Suppressor macrophage (primary cell): ENCODE measurements around the gene LMTK3.

Source experiments
- DNase-seq, 4 experiments: peaks; one replicate each; pipeline ENCODE4 v3.0.0-alpha.2; 2020 to 2022
- total RNA-seq, 17 experiments: gene quantifications; one replicate each; lab custom pipeline; 2026; ENCODE audit warnings: mixed read lengths in 6 of 17, inconsistent platforms in 3 of 17; lab: John Stamatoyannopoulos, UW

The LMTK3 gene, protein sequence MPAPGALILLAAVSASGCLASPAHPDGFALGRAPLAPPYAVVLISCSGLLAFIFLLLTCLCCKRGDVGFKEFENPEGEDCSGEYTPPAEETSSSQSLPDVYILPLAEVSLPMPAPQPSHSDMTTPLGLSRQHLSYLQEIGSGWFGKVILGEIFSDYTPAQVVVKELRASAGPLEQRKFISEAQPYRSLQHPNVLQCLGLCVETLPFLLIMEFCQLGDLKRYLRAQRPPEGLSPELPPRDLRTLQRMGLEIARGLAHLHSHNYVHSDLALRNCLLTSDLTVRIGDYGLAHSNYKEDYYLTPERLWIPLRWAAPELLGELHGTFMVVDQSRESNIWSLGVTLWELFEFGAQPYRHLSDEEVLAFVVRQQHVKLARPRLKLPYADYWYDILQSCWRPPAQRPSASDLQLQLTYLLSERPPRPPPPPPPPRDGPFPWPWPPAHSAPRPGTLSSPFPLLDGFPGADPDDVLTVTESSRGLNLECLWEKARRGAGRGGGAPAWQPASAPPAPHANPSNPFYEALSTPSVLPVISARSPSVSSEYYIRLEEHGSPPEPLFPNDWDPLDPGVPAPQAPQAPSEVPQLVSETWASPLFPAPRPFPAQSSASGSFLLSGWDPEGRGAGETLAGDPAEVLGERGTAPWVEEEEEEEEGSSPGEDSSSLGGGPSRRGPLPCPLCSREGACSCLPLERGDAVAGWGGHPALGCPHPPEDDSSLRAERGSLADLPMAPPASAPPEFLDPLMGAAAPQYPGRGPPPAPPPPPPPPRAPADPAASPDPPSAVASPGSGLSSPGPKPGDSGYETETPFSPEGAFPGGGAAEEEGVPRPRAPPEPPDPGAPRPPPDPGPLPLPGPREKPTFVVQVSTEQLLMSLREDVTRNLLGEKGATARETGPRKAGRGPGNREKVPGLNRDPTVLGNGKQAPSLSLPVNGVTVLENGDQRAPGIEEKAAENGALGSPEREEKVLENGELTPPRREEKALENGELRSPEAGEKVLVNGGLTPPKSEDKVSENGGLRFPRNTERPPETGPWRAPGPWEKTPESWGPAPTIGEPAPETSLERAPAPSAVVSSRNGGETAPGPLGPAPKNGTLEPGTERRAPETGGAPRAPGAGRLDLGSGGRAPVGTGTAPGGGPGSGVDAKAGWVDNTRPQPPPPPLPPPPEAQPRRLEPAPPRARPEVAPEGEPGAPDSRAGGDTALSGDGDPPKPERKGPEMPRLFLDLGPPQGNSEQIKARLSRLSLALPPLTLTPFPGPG (N-terminal part only)
- total RNA-seq: 0 to 2.9 (median 0.29) reads per million in 17 experiments

GRCh38 chr19:48511800-48512503 is at the start of gene LMTK3:
Gene LMTK3, minus strand, starts transcription at chr19:48511835. Its CDS starts 259 bp downstream, at chr19:48511576.
- DNase-seq: no peak

DNA sequence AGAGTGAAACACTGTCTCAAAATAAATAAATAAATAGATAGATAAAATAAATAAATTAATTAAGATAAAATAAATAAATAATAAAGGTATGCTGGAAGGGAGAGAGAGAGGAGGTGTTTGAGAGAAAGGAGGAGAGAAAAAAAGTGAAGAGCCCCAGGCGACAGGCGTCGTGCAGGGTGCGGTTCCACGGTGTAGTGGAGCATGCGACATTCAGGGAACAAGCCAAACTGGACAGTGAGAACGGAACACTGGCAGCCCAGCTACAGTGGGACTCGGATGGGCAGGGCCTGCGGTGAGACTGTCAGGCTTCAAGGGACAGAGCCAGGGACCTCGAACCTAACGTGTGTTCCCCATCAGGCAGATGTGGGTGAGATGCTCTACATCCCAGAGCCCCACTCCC is 49.8 kb upstream of the LMTK3 start:
- no peak for DNase-seq

DNA sequence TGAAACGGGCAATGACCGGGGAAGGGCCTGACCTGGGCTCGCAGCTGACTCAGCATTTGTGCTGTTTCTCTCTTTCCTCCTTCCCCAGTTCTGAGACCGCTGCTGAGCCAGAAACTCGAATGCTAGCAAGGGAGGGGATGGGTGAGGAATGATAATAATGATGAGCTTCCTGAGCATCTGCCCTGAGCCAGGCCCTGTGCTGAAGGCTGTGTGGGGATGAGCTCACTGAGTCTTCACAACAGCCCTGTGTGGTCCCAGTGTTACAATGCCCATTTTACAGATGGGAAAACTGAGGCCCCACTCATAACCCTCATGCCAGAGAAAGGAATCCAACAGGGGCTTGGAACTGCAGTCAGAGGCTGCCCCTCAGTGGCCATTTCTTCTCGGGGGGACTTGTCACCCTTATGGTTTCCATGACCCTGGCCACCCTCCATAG is 48.5 kb upstream of the LMTK3 start:
- DNase-seq: no peak

GRCh38 chr19:48558018-48558684 is 46.5 kb upstream of the LMTK3 start:
- peak; percentile 65 to 80 (median 77) for DNase-seq

GRCh38 chr19:48556825-48557224 is 45.2 kb upstream of the LMTK3 start:
- DNase-seq: no peak

- DNase-seq: no peak
Observed at GRCh38 chr19:48556163-48556562, 44.5 kb upstream of the LMTK3 start.

DNA sequence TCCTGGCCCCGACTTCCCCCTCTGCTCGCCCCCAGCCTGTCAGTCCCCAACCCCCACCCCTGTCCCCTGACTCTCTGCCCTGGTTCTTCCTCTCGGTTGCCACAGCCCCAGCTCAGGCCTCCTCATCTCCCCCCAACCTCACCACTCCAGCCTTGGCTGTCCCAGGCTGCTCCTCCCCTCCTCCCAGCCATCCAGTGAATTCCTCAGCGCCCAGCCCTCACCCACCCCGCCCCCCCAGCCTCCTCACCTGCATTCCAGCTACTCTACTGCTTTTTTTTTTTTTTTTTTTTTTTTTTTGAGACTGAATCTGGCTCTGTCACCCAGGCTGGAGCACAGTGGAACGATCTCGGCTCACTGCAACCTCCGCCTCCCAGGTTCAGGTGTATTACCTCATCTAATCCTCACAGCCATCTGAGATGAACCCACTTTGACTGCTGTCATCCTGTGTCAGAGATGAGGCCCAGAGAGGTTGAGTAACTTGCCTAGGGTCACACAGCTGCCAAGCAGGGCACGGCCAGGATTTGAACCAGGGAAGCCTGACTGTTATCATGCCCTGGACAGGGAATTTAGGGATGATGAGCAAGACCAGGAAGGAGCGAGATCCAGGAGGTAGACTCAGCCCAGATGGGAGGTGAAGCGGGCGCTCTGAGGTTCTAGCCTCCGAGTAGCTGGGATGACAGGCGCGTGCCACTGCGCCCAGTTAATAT is 42.9 kb upstream of the LMTK3 start:
- DNase-seq: no peak

DNA sequence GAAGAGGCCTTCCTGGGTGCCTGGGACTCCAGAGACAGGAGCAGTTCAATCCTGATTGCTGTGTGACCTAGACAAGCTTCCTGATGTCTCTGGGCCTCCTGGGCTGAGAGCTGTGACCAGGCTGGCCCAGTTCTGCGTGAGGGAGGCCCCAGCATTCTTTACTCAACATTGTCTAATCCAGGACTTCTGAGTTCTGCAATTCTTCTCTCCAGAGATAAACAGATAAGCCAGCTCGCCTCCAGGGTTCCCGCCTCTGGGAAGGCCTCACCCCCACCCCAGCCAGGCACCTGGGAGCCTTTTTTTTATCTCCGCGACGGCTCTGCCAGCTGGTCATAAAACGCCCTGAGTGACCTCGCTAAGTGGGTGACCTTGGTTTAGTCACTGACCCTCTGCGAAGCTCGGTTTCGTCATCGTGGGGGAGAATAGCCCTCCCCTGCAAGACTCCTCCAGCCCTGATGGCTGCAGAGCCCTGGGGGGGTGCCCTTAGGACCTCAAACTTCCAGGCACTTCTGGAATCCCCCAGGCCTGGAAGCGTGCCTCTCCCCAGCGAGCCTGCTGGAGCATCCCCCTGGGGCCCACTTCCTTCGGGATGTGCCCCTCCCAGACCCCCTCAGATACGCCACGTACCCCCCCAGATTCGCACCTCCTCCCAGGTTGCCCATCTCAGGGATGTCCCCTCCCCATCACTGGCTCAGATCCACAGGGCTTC is 42.2 kb upstream of the LMTK3 start:
- peak; percentile 5 to 36 (median 20) for DNase-seq

DNA sequence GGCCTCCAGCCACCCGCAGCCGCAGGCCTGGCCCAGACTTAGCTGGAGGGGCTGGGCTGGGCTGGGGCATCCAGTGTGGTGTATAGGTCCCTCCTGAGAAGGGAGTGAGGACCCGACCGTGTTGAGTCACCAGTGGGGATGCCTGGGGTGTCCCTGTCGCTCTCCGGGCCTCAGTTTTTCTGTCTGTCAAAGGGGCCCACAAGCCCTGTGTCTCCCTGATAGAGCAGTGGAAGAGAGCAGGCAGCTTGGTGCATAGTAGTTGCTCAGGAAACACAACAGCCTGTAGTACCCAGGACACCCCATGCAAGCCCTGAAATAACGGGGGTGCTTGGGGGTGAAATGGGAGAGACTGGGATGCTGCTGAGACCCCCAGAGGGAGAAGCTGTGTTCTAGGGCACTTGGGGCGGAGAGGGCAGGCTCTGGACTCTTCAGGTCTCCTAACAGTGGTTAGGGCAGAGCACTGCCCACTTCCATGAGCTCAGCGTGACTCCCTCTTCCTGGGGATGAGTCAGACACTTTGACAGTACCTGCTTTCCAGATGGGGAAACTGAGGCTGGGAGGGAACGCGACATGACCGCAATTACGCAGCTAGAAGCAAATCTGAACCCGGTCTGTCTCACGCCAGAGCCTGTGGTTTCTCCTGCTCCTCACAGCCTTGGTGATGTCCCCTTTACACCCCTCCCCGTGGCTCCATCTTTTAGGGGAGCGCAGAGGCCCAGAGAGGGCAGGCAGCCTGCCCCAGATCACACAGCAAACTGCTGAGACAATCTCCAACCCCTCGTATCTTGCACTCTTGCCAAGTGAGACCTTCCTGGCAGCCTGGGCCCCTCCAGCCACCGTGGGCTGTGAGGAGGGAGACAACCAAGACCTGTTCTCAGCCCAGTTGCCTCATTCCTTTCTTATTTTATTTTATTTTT is 41.0 kb upstream of the LMTK3 start:
- no peak for DNase-seq

DNA sequence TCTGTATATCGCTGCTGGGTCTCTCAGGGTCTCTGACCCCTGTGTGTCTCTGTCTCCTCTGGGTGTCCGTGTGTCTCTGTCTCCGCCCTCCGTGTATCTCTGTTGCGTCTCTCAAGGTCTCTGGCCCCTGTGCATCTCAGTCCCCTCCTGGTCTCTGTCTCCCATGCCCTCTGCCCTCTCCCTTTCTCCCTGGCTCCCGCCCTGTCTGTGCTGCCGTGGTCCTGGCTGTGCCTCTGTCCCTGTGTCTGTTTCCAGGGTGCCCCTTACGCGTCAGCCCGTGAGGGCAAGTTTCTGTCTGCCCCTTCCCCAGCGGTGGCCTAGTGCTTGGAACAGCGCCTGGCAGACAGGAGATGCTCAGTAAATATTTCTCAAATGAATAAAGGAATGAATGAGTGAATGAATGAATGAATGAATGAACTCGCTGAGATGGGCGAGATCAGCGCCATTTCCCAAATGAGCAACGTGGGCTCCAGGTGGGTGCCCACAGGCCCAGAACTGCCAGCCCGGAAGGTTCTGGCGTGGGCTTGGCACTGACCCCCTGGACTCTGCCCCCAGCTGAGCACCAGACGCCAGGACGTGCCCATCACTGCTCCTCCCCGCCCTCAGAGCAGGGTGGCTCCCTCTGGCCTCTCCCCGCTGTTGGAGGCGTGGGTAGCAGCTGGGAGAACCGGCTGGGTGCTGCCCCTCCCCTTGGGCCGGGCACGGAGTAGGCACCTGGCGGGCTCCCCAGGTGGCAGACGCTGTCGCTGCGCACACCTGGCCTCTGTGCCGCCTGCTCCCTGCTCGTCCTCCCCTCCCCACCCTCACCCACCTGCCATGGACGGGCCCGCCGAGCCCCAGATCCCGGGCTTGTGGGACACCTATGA is 40.0 kb upstream of the LMTK3 start, which contains the start of gene SULT2B1:
Gene SULT2B1 (plus strand): TSS at position 736 of the 866 bp plus-strand sequence. CDS start 81 bp downstream, at position 817.
- no peak for DNase-seq

DNA sequence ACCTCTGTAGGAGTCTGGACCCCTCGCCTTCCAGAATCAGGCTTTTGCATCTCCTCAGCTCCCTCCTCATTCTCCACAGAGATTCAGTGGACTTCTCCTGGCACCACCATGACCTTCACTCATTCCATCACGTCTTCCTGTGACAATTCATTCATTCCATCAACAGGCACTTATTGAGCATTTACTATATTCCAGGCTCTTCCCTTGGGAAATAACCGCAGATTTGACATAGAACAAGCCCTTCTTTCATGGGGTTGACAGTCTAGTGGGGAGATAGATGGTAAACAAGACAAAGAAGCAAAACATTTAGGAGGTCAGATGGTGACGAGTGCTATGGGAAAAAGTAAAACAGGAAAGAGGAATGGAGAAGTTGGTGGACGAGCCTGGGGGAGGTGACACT is 37.7 kb upstream of the LMTK3 start:
- DNase-seq: no peak

DNA sequence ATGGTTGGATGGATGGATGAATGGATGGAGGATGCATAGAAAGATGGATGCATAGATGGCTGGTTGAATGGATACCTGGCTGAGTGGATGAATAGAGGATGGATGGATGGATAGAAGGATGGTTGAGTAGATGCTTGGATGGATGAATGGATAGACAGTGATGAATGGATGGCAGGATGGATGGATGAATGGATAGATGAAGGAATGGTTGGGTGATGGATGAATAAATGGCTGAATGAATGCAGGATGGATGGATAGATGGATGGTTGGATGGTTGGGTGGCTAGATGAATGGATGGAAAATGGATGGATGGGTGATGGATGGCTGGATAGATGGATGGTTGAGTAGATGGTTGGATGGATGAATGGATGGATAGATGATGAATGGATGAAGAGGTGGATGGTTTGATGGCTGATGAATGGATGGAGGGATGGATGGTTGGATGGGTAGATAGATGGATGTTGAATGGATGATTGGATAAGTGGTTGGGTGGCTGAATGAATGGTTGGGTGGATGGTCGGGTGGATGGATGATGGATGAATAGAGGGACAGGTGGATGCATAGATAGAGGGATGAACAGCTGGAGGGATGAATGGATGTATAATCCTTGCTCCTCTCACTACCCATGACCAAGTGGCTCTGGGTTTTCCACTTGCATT is 36.7 kb upstream of the LMTK3 start:
- no peak for DNase-seq

- DNase-seq: no peak
Observed at GRCh38 chr19:48547722-48548121, 36.1 kb upstream of the LMTK3 start.

DNA sequence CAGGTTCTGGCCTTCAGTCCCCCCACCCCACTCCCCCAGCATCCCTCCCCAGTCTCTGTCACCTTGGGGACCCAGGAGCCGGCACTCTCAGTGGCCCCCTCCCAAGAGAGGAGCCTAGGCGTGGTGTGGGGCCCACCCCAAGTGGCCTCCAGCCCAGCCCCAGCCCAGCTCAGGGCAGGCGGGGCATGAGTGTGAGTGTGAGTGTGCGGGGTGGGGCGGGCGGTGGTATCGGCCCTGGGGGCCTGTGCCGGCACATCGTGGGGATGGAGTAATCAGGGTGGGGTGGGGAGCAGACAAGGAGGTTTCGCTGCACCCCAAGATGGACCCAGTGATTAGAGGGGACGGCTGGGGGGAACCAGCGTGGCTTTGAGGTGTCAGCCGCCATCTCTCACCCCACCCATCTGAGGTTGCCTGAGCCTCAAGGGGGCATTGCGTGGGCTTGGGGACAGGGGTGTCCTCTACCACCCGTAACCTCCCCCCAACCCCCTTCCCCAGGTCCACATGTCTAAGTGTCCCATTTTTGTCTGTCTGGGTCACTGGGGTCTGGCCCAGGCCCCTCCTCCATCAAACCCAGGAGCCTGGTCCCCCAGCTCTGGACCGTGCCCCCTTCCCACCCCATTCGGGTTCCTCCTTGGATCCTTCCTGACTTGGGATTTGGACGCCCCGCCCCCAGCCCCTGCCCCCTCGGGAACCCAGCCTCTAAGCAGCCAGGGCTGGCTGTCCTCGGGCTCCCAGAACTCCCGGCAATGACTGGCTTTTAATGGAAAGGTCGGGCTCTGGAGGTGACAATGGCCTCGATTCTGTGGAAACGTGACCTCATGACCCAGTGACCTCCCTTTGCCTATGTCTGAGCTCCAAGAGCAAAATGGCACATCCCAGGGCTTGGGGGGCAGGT is 33.5 kb upstream of the LMTK3 start:
- DNase-seq: no peak

- peak; percentile 64 to 85 (median 76) for DNase-seq
Observed at GRCh38 chr19:48543121-48543710, 31.6 kb upstream of the LMTK3 start.

DNA sequence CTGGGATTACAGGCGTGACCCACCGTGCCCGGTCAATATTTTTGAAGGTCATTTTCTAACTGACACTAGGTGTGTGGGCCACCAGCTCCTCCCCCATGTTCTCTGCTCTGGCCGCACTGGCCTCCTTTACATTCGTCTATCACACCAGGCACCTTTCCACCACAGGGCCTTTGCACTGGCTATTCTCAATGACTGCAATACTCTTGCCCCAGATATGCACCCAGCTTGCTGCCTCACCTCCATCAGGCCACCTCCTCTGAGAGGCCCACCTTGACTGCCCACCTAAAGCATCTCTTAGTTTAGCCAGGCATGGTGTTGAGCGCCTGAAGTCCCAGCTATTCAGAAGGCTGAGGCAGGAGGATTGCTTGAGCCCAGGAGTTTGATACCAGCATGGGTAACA is 30.2 kb upstream of the LMTK3 start:
- no peak for DNase-seq
